H1 (cell line): Measurements from ENCODE around the gene UGT1A7.

Experiments
- CHD2 ChIP-seq: IDR thresholded peaks from 2 replicates; pipeline ENCODE4 v1.6.1; 2012; ENCODE audit warnings: low read length, improper control_type of control experiment
- CTCF ChIP-seq, 3 experiments: IDR thresholded peaks; 1 replicate in 2 of 3; 2 replicates in 1 of 3; pipeline versions ENCODE4 v1.5.1 to v1.6.1; 2011; ENCODE audit warnings: low read length in 3 of 3, mild to moderate bottlenecking in 3 of 3, inconsistent platforms in 2 of 3, low read depth in 1 of 3, moderate library complexity in 1 of 3; ENCODE audit not compliant: insufficient read depth in 1 of 3; ENCODE audit errors: control extremely low read depth in 1 of 3
- EGR1 ChIP-seq: IDR thresholded peaks from 2 replicates; pipeline ENCODE4 v1.6.1; 2011; ENCODE audit warnings: low read depth, low read length, borderline replicate concordance
- EP300 ChIP-seq, 2 experiments: IDR thresholded peaks; 1 replicate in 1 of 2; 2 replicates in 1 of 2; pipeline ENCODE4 v1.6.1; 2011 to 2012; ENCODE audit warnings: low read depth in 2 of 2, low read length in 2 of 2, mild to moderate bottlenecking in 2 of 2, borderline replicate concordance in 1 of 2, inconsistent platforms in 1 of 2, moderate library complexity in 1 of 2
- EZH2 ChIP-seq: fragments of 200-600 bp; sonication (generic); IDR thresholded peaks from 2 replicates; pipeline ENCODE4 v1.7.1; 2012; ENCODE audit warnings: low read depth, mild to moderate bottlenecking, moderate library complexity, low read length, inconsistent platforms; ENCODE audit not compliant: severe bottlenecking
- GABPA ChIP-seq: IDR thresholded peaks from 2 replicates; pipeline ENCODE4 v1.6.1; 2011; ENCODE audit warnings: mild to moderate bottlenecking, low read length, moderate library complexity, borderline replicate concordance; ENCODE audit not compliant: insufficient read depth
- GTF2F1 ChIP-seq: IDR thresholded peaks from 2 replicates; pipeline ENCODE4 v1.6.1; 2012; ENCODE audit warnings: low read depth, low read length, improper control_type of control experiment, borderline replicate concordance
- HDAC6 ChIP-seq: IDR thresholded peaks from one replicate; pipeline ENCODE4 v1.7.1; 2012; ENCODE audit warnings: low read depth, mild to moderate bottlenecking, inconsistent platforms, low read length, moderate library complexity
- RBBP5 ChIP-seq: IDR thresholded peaks from 2 replicates; pipeline ENCODE4 v1.7.1; 2012; ENCODE audit warnings: low read depth, mild to moderate bottlenecking, inconsistent platforms, low read length, moderate library complexity, borderline replicate concordance
- RFX5 ChIP-seq: IDR thresholded peaks from 2 replicates; pipeline ENCODE4 v1.6.1; 2011; ENCODE audit warnings: low read depth, low read length, improper control_type of control experiment, borderline replicate concordance
- TAF7 ChIP-seq: optimal IDR thresholded peaks from 2 replicates; pipeline ENCODE3; 2011; ENCODE audit warnings: low read depth, mild to moderate bottlenecking, inconsistent platforms, low read length, moderate library complexity, borderline replicate concordance
- TEAD4 ChIP-seq: IDR thresholded peaks from 2 replicates; pipeline ENCODE4 v1.6.1; 2012; ENCODE audit warnings: low read depth, low read length, inconsistent platforms, mixed read lengths
- ZNF274 ChIP-seq: IDR thresholded peaks from 2 replicates; pipeline ENCODE4 v1.7.0; 2012; ENCODE audit warnings: low read length, borderline replicate concordance; ENCODE audit errors: extremely low read depth

GRCh38 chr2:233792720-233793119, 111.0 kb downstream of the UGT1A7 start:
- TF ChIP-seq CTCF (IDR thresholded peaks at IDR 0.05; ENCODE audit: control extremely low read depth in 1 of 3, insufficient read depth in 1 of 3, low read depth in 1 of 3, low read length in 3 of 3) (no peak), GABPA (no peak), RFX5 (no peak), RBBP5 (no peak), ZNF274 (no peak), TEAD4 (no peak), EGR1 (no peak), HDAC6 (no peak), EP300 (IDR thresholded peaks at IDR 0.05; ENCODE audit: borderline replicate concordance in 1 of 2, low read depth in 2 of 2, low read length in 2 of 2) (no peak), EZH2 (no peak), GTF2F1 (no peak), CHD2 (no peak), TAF7 (no peak)
